Hindlimb muscle (tissue), 1 donor: Measurements from ENCODE around the gene MYO9A. TPM values are rescaled to one million over a fixed set of nuclear protein-coding genes. Genes with fewer than 3 reads are reported as not detected.
"Not testable (repeated sequence)": the region's sequence is repeated elsewhere in the genome, so short reads cannot be mapped to it uniquely, and the experiment has no call there.

ENCODE experiments used
- DNase-seq: peaks from one replicate; pipeline ENCODE4 v3.0.0-alpha.2; 2013
- polyA plus RNA-seq: library from polyadenylated mRNA; unstranded; fragments of 120-200 nt; gene quantifications from one replicate; pipeline ENCODE4 v1.2.1, GENCODE V29; 2013; ENCODE audit not compliant: insufficient read length

MYO9A gene
- polyA plus RNA-seq, 1 donor: 33.3 TPM

GRCh38 chr15:72140088-72140487, 22.1 kb upstream of the MYO9A start:
- no peak for DNase-seq

GRCh38 chr15:72139667-72140066, 21.7 kb upstream of the MYO9A start:
- DNase-seq: no peak

GRCh38 chr15:72136170-72137051, 18.5 kb upstream of the MYO9A start:
- no peak for DNase-seq

- DNase-seq: no peak
Observed at GRCh38 chr15:72135719-72136118, 17.8 kb upstream of the MYO9A start.

- DNase-seq: no peak
Observed at GRCh38 chr15:72133211-72133610, 15.3 kb upstream of the MYO9A start.

GRCh38 chr15:72131922-72132321, 14.0 kb upstream of the MYO9A start:
- no peak for DNase-seq

- no peak for DNase-seq
Observed at GRCh38 chr15:72130272-72130671, 12.3 kb upstream of the MYO9A start.

- no peak for DNase-seq
Observed at GRCh38 chr15:72128359-72128758, 10.4 kb upstream of the MYO9A start.

- DNase-seq: no peak
Observed at GRCh38 chr15:72127724-72128322, 9.9 kb upstream of the MYO9A start.

GRCh38 chr15:72124218-72124617, 6.3 kb upstream of the MYO9A start:
- DNase-seq: no peak

GRCh38 chr15:72117486-72118016, 399 bp downstream of the MYO9A start:
- peak; percentile 87 for DNase-seq

- peak; percentile 40 for DNase-seq
Observed at GRCh38 chr15:72116731-72117485, 1.0 kb downstream of the MYO9A start.

GRCh38 chr15:72113347-72114031, 4.5 kb downstream of the MYO9A start:
- no peak for DNase-seq

- DNase-seq: no peak
Observed at GRCh38 chr15:72112805-72113204, 5.1 kb downstream of the MYO9A start.

- peak; percentile 52 for DNase-seq
Observed at GRCh38 chr15:72112116-72112515, 5.8 kb downstream of the MYO9A start.

- no peak for DNase-seq
Observed at GRCh38 chr15:72110355-72110754, 7.6 kb downstream of the MYO9A start.

GRCh38 chr15:72106068-72106467, 11.9 kb downstream of the MYO9A start:
- no peak for DNase-seq

GRCh38 chr15:72105111-72105510, 12.8 kb downstream of the MYO9A start:
- no peak for DNase-seq

GRCh38 chr15:72100551-72100950, 17.4 kb downstream of the MYO9A start:
- DNase-seq: not testable (repeated sequence)

- no peak for DNase-seq
Observed at GRCh38 chr15:72099155-72099554, 18.8 kb downstream of the MYO9A start.

- no peak for DNase-seq
Observed at GRCh38 chr15:72098040-72098439, 19.9 kb downstream of the MYO9A start.

GRCh38 chr15:72096796-72097195, 21.2 kb downstream of the MYO9A start:
- DNase-seq: no peak
